ENCODE data around the gene FOXJ3. TPM values are rescaled to one million over a fixed set of nuclear protein-coding genes. Genes with fewer than 3 reads are reported as not detected.

FOXJ3 gene
- total and polyA plus RNA-seq, 2 donors from 2014 or later, result 11.8 to 45.5 TPM

GRCh38 chr1:42177541-42177981, 157.5 kb downstream of the FOXJ3 start:
- DNase-seq (peak in 4 of 5 donors; percentile 61 to 88 (median 80)), FAIRE-seq (no peak)
- H3K9ac ChIP-seq (ENCODE audit: low read length in 3 of 3), result no peak overlapping the region
- H3K4me1 ChIP-seq (ENCODE audit: control insufficient read depth in 2 of 3, insufficient read depth in 2 of 3, low read depth in 1 of 3, low read length in 3 of 3), result peaks cover 0 to 3% (median 0%) of the 10 kb centered on the region in 3 donors
- no peak overlapping the region for H3K4me3 ChIP-seq (ENCODE audit: low read length in 3 of 3)
- H3K27me3 ChIP-seq (ENCODE audit: control insufficient read depth, insufficient read depth, low read length), result no peaks in the 10 kb centered on the region
- H3K36me3 ChIP-seq (ENCODE audit: control insufficient read depth in 2 of 3, insufficient read depth in 3 of 3, low read length in 3 of 3), result peaks cover 0 to 2% (median 0%) of the 10 kb centered on the region in 3 donors
- intact Hi-C loops (cut with DNase I), result no loop called here
- H3K27ac ChIP-seq (ENCODE audit: low read depth in 2 of 2, low read length in 2 of 2), result no peak overlapping the region
- no peak for TF ChIP-seq CTCF (IDR thresholded peaks at IDR 0.05; ENCODE audit: borderline replicate concordance, extremely low read depth, insufficient read depth)
- H3K9me3 ChIP-seq (ENCODE audit: control insufficient read depth in 2 of 3, insufficient read depth in 1 of 3, low read length in 3 of 3), result no peaks in the 10 kb centered on the region

- FAIRE-seq (no peak), DNase-seq (peak in 2 of 5 donors; percentile 59 to 68)
- intact Hi-C loops (cut with DNase I), result no loop called here
- Histone ChIP-seq H3K4me3 (ENCODE audit: low read length in 3 of 3) (no peak overlapping the region), H3K9me3 (ENCODE audit: control insufficient read depth in 2 of 3, insufficient read depth in 1 of 3, low read length in 3 of 3) (no peaks in the 10 kb centered on the region), H3K4me1 (ENCODE audit: control insufficient read depth in 2 of 3, insufficient read depth in 2 of 3, low read depth in 1 of 3, low read length in 3 of 3) (peaks cover 0 to 8% (median 2%) of the 10 kb centered on the region in 3 donors), H3K9ac (ENCODE audit: low read length in 3 of 3) (no peak overlapping the region), H3K27ac (ENCODE audit: low read depth in 2 of 2, low read length in 2 of 2) (no peak overlapping the region), H3K27me3 (ENCODE audit: control insufficient read depth, insufficient read depth, low read length) (no peaks in the 10 kb centered on the region), H3K36me3 (ENCODE audit: control insufficient read depth in 2 of 3, insufficient read depth in 3 of 3, low read length in 3 of 3) (peaks cover 0 to 2% (median 0%) of the 10 kb centered on the region in 3 donors)
- TF ChIP-seq CTCF (IDR thresholded peaks at IDR 0.05; ENCODE audit: borderline replicate concordance, extremely low read depth, insufficient read depth), result peak; percentile 67
These were observed 158.0 kb downstream of the FOXJ3 start for GRCh38 chr1:42176902-42177519.

- peaks cover 0 to 2% (median 0%) of the 10 kb centered on the region in 3 donors for H3K36me3 ChIP-seq (ENCODE audit: control insufficient read depth in 2 of 3, insufficient read depth in 3 of 3, low read length in 3 of 3)
- H3K4me1 ChIP-seq (ENCODE audit: control insufficient read depth in 2 of 3, insufficient read depth in 2 of 3, low read depth in 1 of 3, low read length in 3 of 3), result peaks cover 0 to 8% (median 3%) of the 10 kb centered on the region in 3 donors
- no peaks in the 10 kb centered on the region for H3K27me3 ChIP-seq (ENCODE audit: control insufficient read depth, insufficient read depth, low read length)
- H3K4me3 ChIP-seq (ENCODE audit: low read length in 3 of 3), result no peak overlapping the region
- no peak for FAIRE-seq
- DNase-seq, result no peak
- no peak for TF ChIP-seq CTCF (IDR thresholded peaks at IDR 0.05; ENCODE audit: borderline replicate concordance, extremely low read depth, insufficient read depth)
- H3K9me3 ChIP-seq (ENCODE audit: control insufficient read depth in 2 of 3, insufficient read depth in 1 of 3, low read length in 3 of 3), result no peaks in the 10 kb centered on the region
- intact Hi-C loops (cut with DNase I), result no loop called here
- no peak overlapping the region for H3K9ac ChIP-seq (ENCODE audit: low read length in 3 of 3)
- no peak overlapping the region for H3K27ac ChIP-seq (ENCODE audit: low read depth in 2 of 2, low read length in 2 of 2)
These were observed 159.6 kb downstream of the FOXJ3 start for GRCh38 chr1:42175314-42176054.
